K562 (cell line): ENCODE data around the gene TSHR. TPM values are rescaled to one million over a fixed set of nuclear protein-coding genes. Genes with fewer than 3 reads are reported as not detected.

ENCODE experiments used
- ATAC-seq: fragments of 200-7000 bp; cut with Tn5 transposase; 3 replicates; pipeline ENCODE4 v1.9.1; 2020; ENCODE audit warnings: moderate library complexity
- BruUV-seq: library from RNA; stranded (reverse); fragments of 400-500 nt; replicated peaks from 2 replicates; lab custom pipeline; 2021; lab: Mats Ljungman, UMichigan
- CTCF ChIA-PET: fragments of 300-600 bp; formaldehyde crosslinking; extraction: SDS; loops from one replicate; lab custom pipeline; 2021; ENCODE audit warnings: low intra/inter-chr PET ratio; lab: Yijun Ruan, JAX
- POLR2A ChIA-PET: fragments of 300-600, 350-650 bp; sonication (Branson Sonifier 250); formaldehyde crosslinking; extraction: SDS; loops from one replicate; lab custom pipeline; 2021; ENCODE audit warnings: antibody characterized with exemption, inconsistent platforms; lab: Yijun Ruan, JAX
- DNase-seq, 4 experiments: peaks; one replicate each; pipeline versions ENCODE4 v3.0.0 to v3.0.0-alpha.2; 2011 to 2018; ENCODE audit warnings: low spot score in 3 of 4, mixed read lengths in 3 of 4; ENCODE audit errors: extremely low read depth in 1 of 4
- FAIRE-seq: peaks from 2 replicates; lab custom pipeline; 2011; peaks lifted over from hg19 to GRCh38; lab: Jason Lieb, UNC
- H2AFZ ChIP-seq: 2 replicates; pipeline ENCODE4 v1.6.0; 2011; ENCODE audit warnings: low read depth, low read length, control low read depth, inconsistent platforms
- H3K27ac ChIP-seq: fragments of 200-600 bp; 3 replicates; pipeline ENCODE4 v1.8.0; 2011; ENCODE audit warnings: low read depth, mild to moderate bottlenecking, control low read depth, inconsistent platforms, low read length, moderate library complexity, mixed read lengths; ENCODE audit errors: extremely low read depth
- H3K27me3 ChIP-seq, 2 experiments: fragments of 300-600 bp in 1 of 2; 2 replicates in 1 of 2; 3 replicates in 1 of 2; pipeline versions ENCODE4 v1.6.0 to v1.8.0; 2011; ENCODE audit warnings: inconsistent platforms in 2 of 2, low read length in 2 of 2, mild to moderate bottlenecking in 1 of 2, mixed read lengths in 1 of 2, moderate library complexity in 1 of 2; ENCODE audit not compliant: control insufficient read depth in 2 of 2, insufficient read depth in 2 of 2
- H3K36me3 ChIP-seq: fragments of 300-600 bp; 3 replicates; pipeline ENCODE4 v1.8.0; 2011; ENCODE audit warnings: mild to moderate bottlenecking, low read length, inconsistent platforms; ENCODE audit not compliant: control insufficient read depth, insufficient read depth
- H3K4me1 ChIP-seq, 2 experiments: fragments of 200-600 bp in 1 of 2; replicated peaks in 1 of 2; 2 replicates in 1 of 2; 3 replicates in 1 of 2; pipeline versions ENCODE4 v1.5.1 to v1.8.0; 2011; ENCODE audit warnings: inconsistent platforms in 2 of 2, low read length in 2 of 2, mild to moderate bottlenecking in 1 of 2, mixed read lengths in 1 of 2, moderate library complexity in 1 of 2; ENCODE audit not compliant: control insufficient read depth in 2 of 2, insufficient read depth in 2 of 2
- H3K4me2 ChIP-seq: 2 replicates; pipeline ENCODE4 v1.6.1; 2011; ENCODE audit warnings: low read length, control low read depth, inconsistent platforms, mixed read lengths; ENCODE audit not compliant: insufficient read depth
- H3K4me3 ChIP-seq: fragments of 200-600 bp; sonication (generic), shearing (Covaris generic); 2 replicates; pipeline ENCODE4 v1.5.1; 2016; ENCODE audit warnings: control low read depth, inconsistent platforms
- H3K79me2 ChIP-seq: fragments of 200-600 bp; 3 replicates; pipeline ENCODE4 v1.8.0; 2011; ENCODE audit warnings: low read length, inconsistent platforms; ENCODE audit not compliant: control insufficient read depth, insufficient read depth
- H3K9ac ChIP-seq, 2 experiments: 2 replicates each; pipeline versions ENCODE4 v1.6.0 to v1.6.1; 2011; ENCODE audit warnings: low read depth in 2 of 2, low read length in 2 of 2, control low read depth in 1 of 2, inconsistent platforms in 1 of 2, mild to moderate bottlenecking in 1 of 2, mixed read lengths in 1 of 2; ENCODE audit not compliant: insufficient read depth in 1 of 2
- H3K9me1 ChIP-seq: one replicate; pipeline ENCODE4 v1.6.0; 2011; ENCODE audit warnings: inconsistent platforms, mild to moderate bottlenecking, low read length, moderate library complexity; ENCODE audit not compliant: control insufficient read depth, insufficient read depth
- H3K9me3 ChIP-seq: replicated peaks from 2 replicates; pipeline ENCODE4 v1.5.1; 2011; ENCODE audit warnings: low read depth, low read length, inconsistent platforms; ENCODE audit not compliant: control insufficient read depth, insufficient read depth
- H4K20me1 ChIP-seq: replicated peaks from 2 replicates; pipeline ENCODE4 v1.6.1; 2011; ENCODE audit warnings: low read length, inconsistent platforms, mixed read lengths; ENCODE audit not compliant: control insufficient read depth, insufficient read depth
- ARNT ChIP-seq, 2 experiments: fragments of 450-650 bp; IDR thresholded peaks; 2 replicates each; pipeline ENCODE4 v1.6.1; 2016; ENCODE audit warnings: mild to moderate bottlenecking in 1 of 2
- CCAR2 ChIP-seq: fragments of 200-400 bp; formaldehyde crosslinking; IDR thresholded peaks from 2 replicates; pipeline ENCODE4 v1.6.1; 2017; ENCODE audit warnings: mild to moderate bottlenecking, low read depth, low read length
- CSDE1 ChIP-seq, 2 experiments: fragments of 450-650 bp; IDR thresholded peaks; 2 replicates each; pipeline ENCODE4 v1.6.1; 2016; ENCODE audit warnings: mild to moderate bottlenecking in 1 of 2
- PHF20 ChIP-seq: fragments of 450-650 bp; IDR thresholded peaks from 2 replicates; pipeline ENCODE4 v1.6.1; 2018; ENCODE audit not compliant: partially characterized antibody
- UBTF ChIP-seq, 2 experiments: IDR thresholded peaks; 2 replicates each; pipeline ENCODE4 v1.6.1; 2012; ENCODE audit warnings: improper control_type of control experiment in 2 of 2, low read depth in 2 of 2, low read length in 2 of 2, borderline replicate concordance in 1 of 2
- ZNF511 ChIP-seq: sonication (generic); formaldehyde crosslinking; IDR thresholded peaks from 2 replicates; pipeline ENCODE4 v1.8.0; 2022; ENCODE audit warnings: mild to moderate bottlenecking, missing genetic modification reagents
- WGBS: fragments of 100-300 bp; shearing (Covaris generic); methylation state at CpG from one replicate; pipeline ENCODE4 v1.1.6; 2016; ENCODE audit warnings: low coverage, mixed read lengths; ENCODE audit not compliant: insufficient coverage; ENCODE audit errors: missing lambda C conversion rate; 5-methylcytosine and 5-hydroxymethylcytosine counted together
- in situ Hi-C: fragments of 300-500 bp; cut with MboI; formaldehyde crosslinking; loops from 4 replicates; pipeline ENCODE4 v1.15.0; 2018; ENCODE audit warnings: inconsistent platforms, mixed read lengths
- intact Hi-C: fragments of 100-400 bp; cut with micrococcal nuclease; formaldehyde crosslinking; loops from 2 replicates; pipeline ENCODE4 v1.14.2; 2022
- polyA plus RNA-seq, 8 experiments: library from polyadenylated mRNA; depleted of rRNA in 4 of 8; stranded (reverse) in 5 of 8; unstranded in 3 of 8; fragments of >200 nt; fragmentation: Nextera tagmentation in 2 of 8; fragmentation: Illumina TruSeq in 1 of 8; extraction: Ambion mirVana in 2 of 8; extraction: Trizol in 1 of 8; gene quantifications; 2 replicates each; pipeline versions ENCODE4 v1.2.1 to v1.2.3, GENCODE V29; 2011 to 2014; ENCODE audit warnings: inconsistent platforms in 1 of 8, missing spikeins in 1 of 8
- total RNA-seq, 7 experiments: library from RNA; depleted of rRNA in 6 of 7; stranded (reverse); fragments of >200 nt in 6 of 7; fragmentation: Illumina TruSeq in 2 of 7; extraction: Trizol in 2 of 7; gene quantifications; 2 replicates each; pipeline versions ENCODE4 v1.2.1 to v1.2.3, GENCODE V29; 2011 to 2021; ENCODE audit warnings: low replicate concordance in 1 of 7

Gene TSHR
- total and polyA plus RNA-seq, 9 of the 15 experiments (the other 6 are each of a cell fraction or from before 2014, with no cell fraction given), result 0.01 to 0.10 TPM; not detected in 7

- no peaks in the 10 kb centered on the region for H3K9me1 ChIP-seq
- BruUV-seq, result no TSS peak
- in situ Hi-C loops (no loop called here), intact Hi-C loops (no loop called here)
- H3K9ac ChIP-seq, result no peak overlapping the region
- ATAC-seq, result no peak
- no peaks in the 10 kb centered on the region for H3K79me2 ChIP-seq
- ChIA-PET POLR2A (no interaction called here), CTCF (no interaction called here)
- TF ChIP-seq UBTF (IDR thresholded peaks at IDR 0.05; ENCODE audit: borderline replicate concordance in 1 of 2, low read depth in 2 of 2, low read length in 2 of 2) (no peak), CSDE1 (IDR thresholded peaks at IDR 0.05) (no peak), PHF20 (no peak), ZNF511 (no peak), CCAR2 (no peak), ARNT (IDR thresholded peaks at IDR 0.05) (no peak)
- FAIRE-seq, result no peak
- no peak overlapping the region for H3K4me3 ChIP-seq
- H3K4me2 ChIP-seq, result no peak overlapping the region
- H3K27me3 ChIP-seq, result no peaks in the 10 kb centered on the region
- no peak for DNase-seq
- no peaks in the 10 kb centered on the region for H3K36me3 ChIP-seq
- H3K27ac ChIP-seq, result no peak overlapping the region
- WGBS, result 0% methylated on average over 3 of the region's 3 CpGs
- H2AFZ ChIP-seq, result no peak overlapping the region
- H3K9me3 ChIP-seq, result no peaks in the 10 kb centered on the region
- H4K20me1 ChIP-seq, result no peaks in the 10 kb centered on the region
- H3K4me1 ChIP-seq, result no peaks in the 10 kb centered on the region
Measured at GRCh38 chr14:81096656-81097055, 141.2 kb downstream of the TSHR start.
